Stimulated activated CD8-positive, alpha-beta memory T cell treated with anti-CD3 and anti-CD28 coated beads, Interleukin-15, amount 100 ng/mL, for 48 hours (primary cell): ENCODE results near the gene TNS2.

ENCODE experiments used
- DNase-seq, 2 donors: peaks; one replicate each; pipeline ENCODE4 v3.0.0-alpha.2; 2020; ENCODE audit warnings: low read depth in 2 of 2

Gene TNS2

DNA sequence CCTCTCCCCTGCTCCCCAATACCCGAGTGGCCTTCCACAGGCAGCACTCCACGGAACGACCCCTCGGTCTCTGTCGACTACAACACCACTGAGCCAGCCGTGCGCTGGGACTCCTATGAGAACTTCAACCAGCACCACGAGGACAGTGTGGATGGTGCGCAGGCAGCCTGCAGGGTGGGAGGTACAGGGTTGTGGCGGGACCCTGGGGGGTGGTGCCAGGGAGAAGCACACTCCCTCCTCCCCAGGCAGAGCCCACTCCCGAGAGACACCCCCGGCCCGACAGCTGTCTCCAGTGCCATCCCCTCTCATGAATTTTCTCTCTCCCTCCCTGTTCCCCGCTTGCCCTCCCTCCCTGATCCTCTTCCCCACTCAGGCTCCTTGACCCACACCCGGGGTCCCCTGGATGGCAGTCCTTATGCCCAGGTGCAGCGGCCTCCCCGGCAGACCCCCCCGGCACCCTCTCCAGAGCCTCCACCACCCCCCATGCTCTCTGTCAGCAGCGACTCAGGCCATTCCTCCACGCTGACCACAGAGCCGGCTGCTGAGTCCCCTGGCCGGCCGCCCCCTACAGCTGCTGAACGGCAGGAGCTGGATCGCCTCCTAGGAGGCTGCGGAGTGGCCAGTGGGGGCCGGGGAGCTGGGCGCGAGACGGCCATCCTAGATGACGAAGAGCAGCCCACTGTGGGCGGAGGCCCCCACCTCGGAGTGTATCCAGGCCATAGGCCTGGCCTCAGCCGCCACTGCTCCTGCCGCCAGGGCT is 9.0 kb downstream of the TNS2 start:
- DNase-seq = no peak

DNA sequence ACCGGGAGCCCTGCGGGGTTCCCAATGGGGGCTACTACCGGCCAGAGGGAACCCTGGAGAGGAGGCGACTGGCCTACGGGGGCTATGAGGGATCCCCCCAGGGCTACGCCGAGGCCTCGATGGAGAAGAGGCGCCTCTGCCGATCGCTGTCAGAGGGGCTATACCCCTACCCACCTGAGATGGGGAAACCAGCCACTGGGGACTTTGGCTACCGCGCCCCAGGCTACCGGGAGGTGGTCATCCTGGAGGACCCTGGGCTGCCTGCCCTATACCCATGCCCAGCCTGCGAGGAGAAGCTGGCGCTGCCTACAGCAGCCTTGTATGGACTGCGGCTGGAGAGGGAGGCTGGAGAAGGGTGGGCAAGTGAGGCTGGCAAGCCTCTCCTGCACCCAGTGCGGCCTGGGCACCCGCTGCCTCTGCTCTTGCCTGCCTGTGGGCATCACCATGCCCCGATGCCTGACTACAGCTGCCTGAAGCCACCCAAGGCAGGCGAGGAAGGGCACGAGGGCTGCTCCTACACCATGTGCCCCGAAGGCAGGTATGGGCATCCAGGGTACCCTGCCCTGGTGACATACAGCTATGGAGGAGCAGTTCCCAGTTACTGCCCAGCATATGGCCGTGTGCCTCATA is 9.7 kb downstream of the TNS2 start:
- DNase-seq = no peak

DNA sequence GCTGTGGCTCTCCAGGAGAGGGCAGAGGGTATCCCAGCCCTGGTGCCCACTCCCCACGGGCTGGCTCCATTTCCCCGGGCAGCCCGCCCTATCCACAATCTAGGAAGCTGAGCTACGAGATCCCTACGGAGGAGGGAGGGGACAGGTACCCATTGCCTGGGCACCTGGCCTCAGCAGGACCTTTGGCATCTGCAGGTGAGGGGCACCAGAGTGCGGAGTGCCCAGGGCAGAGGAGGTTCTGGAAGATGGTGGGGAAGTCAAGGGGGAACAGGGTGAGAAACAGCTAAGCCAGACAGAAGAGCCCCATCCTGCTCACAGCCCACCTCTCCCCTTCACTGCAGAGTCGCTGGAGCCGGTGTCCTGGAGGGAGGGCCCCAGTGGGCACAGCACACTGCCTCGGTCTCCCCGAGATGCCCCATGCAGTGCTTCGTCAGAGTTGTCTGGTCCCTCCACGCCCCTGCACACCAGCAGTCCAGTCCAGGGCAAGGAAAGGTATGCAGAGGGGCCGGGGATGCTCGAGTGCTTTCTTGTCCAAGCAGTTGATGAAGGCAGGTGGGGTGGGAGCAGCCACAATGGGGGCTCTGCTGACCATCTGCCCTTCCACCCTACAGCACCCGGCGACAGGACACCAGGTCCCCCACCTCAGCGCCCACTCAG is 10.3 kb downstream of the TNS2 start:
- DNase-seq = no peak

DNA sequence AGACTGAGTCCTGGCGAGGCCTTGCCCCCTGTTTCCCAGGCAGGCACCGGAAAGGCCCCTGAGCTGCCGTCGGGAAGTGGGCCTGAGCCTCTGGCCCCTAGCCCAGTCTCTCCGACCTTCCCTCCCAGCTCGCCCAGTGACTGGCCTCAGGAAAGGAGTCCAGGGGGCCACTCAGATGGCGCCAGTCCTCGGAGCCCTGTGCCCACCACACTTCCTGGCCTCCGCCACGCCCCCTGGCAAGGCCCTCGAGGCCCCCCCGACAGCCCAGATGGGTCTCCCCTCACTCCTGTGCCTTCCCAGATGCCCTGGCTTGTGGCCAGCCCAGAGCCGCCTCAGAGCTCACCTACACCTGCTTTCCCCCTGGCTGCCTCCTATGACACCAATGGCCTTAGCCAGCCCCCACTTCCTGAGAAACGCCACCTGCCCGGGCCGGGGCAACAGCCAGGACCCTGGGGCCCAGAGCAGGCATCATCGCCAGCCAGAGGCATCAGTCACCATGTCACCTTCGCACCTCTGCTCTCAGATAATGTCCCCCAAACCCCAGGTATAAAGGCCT is 10.9 kb downstream of the TNS2 start:
- no peak for DNase-seq

DNA sequence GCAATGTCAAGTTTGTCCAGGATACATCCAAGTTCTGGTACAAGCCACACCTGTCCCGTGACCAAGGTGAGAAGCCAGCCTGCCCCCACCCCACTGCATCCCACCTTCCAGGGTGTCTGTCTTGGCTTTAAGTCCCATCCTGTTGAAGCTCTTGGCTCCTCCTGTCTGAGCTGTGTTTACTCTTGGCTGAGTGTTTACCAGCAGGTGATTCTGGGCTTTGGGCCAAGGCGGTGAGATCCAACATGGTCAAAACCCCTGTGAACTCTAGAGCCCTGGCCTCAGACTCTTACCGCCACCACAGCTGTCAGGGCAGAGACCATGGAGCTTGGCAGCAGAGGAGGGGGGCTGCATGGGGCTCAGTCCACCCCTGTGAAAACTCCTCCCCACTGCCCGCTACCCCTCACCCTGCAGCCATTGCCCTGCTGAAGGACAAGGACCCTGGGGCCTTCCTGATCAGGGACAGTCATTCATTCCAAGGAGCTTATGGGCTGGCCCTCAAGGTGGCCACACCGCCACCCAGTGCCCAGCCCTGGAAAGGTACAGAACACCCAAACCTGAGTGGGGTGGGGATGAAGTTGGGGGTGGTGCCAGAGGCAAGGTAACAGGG is 11.6 kb downstream of the TNS2 start:
- no peak for DNase-seq

DNA sequence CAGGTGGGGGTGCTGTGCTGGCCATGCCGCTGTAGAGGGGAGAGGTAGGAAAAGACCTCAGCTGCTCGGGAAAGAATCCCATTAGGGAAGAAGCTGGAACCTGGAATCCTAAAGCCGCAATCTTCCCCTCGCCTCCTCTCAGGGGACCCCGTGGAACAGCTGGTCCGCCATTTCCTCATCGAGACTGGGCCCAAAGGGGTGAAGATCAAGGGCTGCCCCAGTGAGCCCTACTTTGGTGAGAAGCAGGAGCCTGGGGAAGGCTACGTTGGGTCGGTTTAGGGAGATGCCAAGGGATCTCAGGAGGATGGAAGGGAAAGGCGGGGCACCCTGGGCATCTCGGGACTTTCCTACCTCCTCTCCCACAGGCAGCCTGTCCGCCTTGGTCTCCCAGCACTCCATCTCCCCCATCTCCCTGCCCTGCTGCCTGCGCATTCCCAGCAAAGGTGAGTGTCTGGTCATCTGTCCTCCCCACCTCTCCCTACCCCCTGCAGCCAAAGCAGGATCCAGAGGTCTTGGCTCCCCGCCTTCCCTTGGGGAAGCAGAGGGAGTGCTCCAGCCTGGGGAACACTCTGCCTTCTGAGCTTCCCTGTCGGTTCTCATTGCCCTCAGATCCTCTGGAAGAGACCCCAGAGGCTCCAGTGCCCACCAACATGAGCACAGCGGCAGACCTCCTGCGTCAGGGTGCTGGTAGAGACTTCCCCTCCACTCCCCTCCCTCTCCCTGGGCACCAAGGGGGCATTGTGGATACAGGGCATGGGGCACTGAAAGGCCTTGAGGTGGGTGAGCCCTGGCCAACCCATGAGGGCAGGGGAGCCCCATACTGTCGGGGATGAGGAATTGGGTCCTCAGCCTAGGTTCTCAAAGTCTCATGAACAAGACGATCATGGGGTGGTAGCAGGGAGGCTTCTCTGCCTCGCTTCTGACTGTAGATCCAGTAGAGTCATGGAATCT is 12.4 kb downstream of the TNS2 start:
- DNase-seq = no peak

DNA sequence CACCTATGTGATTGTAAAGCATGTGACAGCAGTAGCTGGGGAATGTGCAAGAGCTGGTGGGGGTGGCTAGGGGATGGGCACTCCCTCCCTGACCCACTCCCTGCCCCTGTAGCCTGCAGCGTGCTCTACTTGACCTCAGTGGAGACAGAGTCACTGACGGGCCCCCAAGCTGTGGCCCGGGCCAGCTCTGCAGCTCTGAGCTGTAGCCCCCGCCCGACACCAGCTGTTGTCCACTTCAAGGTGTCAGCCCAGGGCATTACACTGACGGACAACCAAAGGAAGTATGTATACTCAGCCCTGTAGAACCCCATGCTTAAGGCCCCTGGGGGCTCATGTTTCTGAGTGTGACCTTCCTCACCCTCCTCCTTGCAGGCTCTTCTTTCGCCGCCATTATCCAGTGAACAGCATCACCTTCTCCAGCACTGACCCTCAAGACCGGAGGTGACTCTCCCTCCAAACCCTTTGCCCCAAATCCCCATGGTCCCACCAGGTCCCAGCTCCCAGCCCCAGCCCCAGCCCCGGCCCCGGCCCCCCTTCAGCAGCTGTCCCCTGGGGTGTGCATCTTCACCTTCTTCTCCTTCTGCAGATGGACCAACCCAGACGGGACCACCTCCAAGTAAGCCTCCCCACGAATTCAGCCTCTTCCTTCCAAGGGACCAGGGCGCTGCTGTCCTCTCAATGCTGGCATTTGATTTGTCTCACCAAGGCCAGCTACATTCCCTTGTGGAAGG is 13.3 kb downstream of the TNS2 start:
- no peak for DNase-seq

DNA sequence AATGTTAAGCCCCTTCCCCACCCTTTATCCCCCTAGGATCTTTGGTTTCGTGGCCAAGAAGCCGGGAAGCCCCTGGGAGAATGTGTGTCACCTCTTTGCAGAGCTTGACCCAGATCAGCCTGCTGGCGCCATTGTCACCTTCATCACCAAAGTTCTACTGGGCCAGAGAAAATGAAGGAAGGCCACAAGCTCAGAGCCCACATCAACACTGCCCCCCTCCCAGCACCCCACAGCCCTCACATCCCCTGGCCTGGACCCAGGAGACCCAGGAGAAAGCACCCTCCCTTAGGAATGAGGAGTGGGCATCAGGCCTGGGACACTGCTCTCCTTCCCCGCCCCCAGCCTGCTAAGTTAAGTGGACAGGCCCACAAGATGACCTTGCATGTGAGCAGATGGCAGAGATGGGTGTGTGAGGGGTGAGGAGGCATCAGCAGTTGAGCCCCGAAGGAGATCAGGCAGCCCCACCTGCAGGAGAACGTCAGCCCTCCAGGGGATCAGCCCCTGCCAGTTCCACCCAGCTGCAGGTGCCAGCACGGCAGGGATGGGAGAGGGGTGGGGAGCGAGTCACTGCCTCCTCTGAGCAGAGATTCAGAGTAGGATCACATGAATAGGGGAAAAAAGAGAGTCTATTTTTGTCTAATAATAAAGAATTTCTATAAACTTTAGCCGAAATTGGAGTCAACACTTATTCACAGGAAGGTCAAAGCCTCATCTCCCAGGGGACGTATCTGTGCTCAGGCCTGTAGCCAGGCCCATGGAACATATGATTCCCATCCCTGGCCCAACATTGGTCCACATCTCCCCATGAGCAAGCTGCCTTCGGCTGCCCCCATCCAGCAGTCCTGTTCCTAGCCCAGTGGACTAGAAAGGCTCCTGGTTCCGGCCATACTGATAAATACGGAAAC is 14.1 kb downstream of the TNS2 start:
- DNase-seq = no peak

DNA sequence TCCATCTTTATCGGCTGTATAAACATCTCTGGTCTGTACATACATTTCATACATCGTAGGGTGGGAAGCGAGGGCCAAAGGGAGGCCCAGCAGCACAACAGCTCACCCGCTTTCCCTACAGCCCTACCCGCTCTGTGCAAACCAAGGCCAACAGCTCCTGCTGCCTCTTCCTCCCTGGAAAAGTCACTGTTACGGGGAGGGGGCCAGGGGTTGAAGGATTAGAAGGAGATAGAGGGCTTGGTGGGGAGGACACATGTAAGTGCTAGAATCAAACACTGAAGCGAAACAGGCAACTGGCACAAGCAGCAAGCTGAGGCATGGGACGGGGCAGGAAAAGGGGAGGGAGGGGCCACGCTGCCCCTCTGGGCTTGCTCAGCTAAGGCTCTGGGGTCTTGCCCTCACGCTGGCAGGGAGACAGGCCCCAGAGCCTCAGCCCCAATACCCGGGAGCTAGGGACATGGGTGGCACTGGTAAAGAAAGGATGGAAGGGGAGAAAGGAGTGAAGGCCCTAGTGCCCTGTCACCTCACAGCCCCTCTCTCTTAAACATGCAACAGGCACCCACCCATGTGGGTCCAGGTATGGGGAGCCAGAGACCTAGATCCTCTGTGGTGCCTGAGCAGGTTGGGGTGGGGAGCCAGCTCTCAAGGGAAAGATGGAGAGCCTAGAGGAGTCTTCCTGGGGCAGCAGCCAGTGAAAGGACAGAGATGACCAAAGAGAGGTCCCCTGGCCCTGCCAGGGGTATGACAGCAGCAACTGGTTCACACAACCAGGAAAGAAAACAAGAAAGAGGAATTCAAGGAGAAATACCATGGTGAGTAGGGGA is 15.0 kb downstream of the TNS2 start:
- DNase-seq = no peak

DNA sequence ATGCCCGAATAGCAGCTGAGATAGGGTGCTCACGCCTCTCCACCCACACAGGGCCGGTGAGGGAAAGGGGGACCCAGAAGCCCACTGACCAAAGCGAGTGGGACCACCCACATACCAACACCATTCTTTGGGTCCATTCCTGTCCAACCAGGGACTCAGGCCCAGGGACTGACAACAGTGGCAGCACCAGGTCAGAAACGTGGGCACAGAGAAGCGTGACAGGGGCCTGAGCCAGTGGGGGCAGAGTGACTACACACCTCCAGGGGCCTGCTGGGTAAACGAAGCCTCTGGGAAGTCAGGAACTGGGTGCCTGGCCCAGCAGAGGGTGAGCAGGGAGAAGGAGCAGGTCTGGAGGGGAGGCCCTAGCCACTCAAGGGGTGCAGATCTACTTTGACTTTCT is 15.6 kb downstream of the TNS2 start:
- DNase-seq = no peak

DNA sequence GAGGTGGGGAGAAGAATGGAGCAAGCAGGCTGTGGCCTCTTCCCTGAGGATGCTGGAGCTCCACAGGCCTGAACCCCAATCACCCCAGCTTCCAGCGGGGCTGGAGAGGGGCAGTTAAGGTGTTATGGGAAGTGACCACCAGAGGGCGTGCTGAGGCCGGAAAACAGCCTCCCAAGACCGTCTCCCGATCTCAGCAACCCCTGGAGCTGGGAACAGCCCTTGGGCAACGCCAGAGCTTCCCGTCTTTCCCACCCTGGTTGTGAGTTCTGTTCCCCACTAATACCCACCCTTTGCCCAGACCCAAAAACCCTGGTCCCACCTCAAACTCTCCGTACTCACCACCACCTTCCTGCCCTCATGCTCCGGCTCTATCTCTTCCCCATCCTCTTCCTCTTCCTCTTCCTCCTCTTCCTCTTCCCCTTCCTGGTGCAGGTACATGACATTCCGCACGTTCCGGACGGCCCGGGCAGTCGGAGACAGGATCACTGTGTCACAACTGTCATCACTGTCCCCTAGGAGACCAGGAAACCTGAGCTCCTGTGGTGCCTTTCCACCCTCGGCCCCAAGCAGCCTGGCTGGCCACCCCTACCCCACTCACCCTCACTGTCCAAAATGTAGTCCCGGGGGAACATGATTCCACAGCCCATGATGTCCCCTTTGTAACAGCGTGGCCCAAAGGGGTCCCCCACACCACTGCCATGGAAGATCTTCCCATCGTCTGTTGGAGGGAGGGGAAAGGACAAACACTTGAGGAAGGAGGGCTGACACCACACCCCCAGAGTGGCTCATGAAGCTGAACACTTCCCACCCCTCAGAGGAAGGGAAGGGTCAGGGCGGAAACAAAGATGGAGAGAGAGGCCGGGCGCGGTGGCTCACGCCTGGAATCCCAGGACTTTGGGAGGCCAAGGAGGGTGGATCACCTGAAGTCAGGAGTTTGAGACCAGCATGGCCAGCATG is 16.4 kb downstream of the TNS2 start:
- DNase-seq = peak in 1 of 2 donors; percentile 38

DNA sequence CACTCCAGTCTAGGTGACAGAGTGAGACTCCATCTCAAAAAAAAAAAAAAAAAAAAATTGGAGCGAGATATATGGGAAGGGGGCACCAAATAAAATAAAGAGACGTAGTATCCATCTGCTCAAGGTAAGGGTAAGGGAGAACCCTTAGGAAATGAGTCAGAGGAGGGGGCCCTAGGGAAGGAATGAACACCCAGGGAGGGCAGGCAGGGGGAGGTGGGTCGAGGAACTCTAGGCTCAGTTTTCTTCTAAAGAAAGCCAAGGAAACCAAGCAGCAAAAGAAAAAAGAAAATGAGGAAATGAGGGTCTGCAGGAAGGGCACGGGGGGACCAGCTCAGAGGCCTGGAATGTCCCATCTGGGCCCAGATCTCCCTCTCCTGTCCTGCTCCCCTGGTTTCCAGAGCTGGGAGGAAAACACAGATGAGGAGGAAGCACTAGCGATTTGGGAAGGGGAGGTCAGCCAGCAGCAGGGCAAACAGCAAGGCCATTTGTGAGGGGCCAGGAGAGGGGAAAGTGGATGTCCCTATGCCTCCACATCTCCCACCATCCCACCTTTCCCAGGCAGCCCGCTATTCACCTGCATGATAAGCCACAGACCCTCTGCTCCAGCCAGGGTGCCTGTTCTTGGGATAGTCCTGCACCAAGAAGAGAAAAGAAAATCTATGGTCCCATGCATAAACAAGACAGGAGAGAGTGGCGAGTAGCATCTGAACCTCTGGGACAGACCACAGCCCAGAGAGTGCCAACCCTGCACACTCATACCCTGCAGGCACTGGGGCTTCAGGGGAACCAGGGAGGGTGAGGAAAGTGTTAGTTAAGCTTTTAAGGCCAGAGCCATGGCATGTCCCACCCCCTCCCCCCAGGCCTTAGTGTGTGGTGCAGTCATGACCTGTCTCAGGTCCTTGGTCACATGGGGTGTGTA is 17.5 kb downstream of the TNS2 start:
- DNase-seq = no peak

DNA sequence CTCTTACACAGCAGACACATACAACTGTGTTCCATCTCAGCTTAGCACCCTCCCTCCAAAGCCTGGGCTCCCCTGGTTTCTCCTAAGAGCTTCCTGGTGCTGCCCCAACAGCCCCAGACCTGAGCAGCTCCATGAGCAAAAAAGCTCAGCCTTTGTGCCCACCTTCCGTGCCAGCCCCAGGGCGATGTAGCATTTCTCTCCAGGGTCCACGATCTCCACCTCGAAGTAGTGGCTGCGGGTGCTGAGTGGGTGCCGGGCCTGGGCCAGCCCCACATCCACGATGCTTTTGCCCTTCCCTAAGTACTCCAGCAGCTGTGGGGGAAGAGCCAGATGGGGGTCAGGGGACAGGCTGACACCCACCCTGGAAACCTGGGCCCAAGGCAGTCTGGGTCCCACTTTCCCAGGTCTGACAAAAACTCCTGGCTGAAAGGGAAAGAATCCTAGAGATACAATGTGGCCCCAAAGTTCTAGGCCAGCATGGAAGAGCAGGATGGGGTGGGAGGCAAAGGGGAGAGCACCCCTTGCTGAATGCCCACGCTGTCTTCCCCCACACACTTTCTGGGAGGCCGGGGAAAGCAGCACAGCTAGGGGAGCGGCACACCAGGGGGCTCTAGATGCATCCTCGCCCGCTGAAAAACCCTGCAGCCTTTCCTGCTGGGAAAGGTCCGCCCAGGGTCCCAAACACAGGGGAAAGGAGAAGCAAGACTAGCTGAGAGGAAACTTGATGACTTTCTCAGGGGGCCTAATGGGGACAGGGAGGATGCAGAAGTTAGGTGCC is 18.3 kb downstream of the TNS2 start:
- no peak for DNase-seq

DNA sequence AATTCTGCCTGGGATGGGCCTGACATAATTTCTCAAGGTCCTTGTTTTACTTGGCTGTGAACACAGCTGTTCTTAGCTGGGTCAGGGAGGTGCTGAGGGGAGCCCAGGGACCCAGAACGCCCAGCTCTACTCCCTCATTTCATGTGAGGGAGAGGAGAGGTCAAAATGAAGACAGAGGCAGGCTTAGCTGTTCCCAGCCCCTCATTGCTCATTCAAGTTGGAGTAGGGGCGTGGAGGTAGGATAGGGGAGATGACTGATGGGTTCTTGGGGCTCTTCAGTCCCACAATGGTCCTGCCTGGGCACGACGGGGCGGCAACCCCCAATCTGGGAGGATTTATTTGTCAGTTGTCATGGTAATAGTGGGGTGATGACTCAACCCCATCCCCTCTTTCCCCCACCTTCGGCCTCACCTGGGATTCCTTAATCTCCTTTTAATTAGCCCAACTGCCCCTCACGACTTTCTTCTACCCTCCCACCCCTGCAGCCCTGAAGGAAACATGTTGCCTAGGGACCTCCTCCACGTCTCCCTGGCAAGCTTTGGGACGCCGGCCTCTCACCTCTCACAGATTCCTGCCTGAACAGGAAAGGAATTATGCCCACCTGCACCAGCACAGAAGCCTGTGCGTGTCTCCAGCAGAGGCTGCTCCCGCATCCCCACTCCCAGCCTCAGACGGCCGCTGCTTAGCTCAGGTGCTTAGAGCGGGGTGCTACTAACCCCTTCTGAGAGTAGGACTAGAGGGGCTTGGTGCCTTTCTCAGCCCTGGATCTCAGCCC is 19.1 kb downstream of the TNS2 start:
- DNase-seq = no peak
